Tibial artery (tissue), 4 donors: ENCODE data around the gene LPO.
A peak's percentile ranks its signal among the peaks of the same experiment; 100 is the strongest.

Experiments used
- DNase-seq, 2 donors: peaks; one replicate each; pipeline ENCODE4 v3.0.0-alpha.2; 2019
- H3K27ac ChIP-seq, 2 donors: fragments of 200-600 bp; sonication (generic) in 1 of 2; 1 replicate in 1 of 2; 2 replicates in 1 of 2; pipeline ENCODE4 v1.5.1; 2018 to 2019; ENCODE audit warnings: mild to moderate bottlenecking in 1 of 2
- H3K27me3 ChIP-seq, 2 donors: fragments of 200-600 bp; sonication (generic) in 1 of 2; one replicate each; pipeline versions ENCODE4 v1.5.1 to v1.6.0; 2016 to 2019
- H3K36me3 ChIP-seq, 3 donors: fragments of 200-600 bp; sonication (generic) in 2 of 3; one replicate each; pipeline ENCODE4 v1.5.1; 2016 to 2019; ENCODE audit warnings: mild to moderate bottlenecking in 2 of 3
- H3K4me1 ChIP-seq, 4 donors: fragments of 200-600 bp; sonication (generic) in 2 of 4; 1 replicate in 3 of 4; 2 replicates in 1 of 4; pipeline ENCODE4 v1.5.1; 2016 to 2019
- H3K4me3 ChIP-seq, 2 donors: fragments of 200-600 bp; sonication (generic) in 1 of 2; 1 replicate in 1 of 2; 2 replicates in 1 of 2; pipeline ENCODE4 v1.5.1; 2018 to 2019; ENCODE audit warnings: mild to moderate bottlenecking in 2 of 2
- H3K9me3 ChIP-seq, 3 donors: fragments of 200-600 bp; sonication (generic) in 1 of 3; one replicate each; pipeline ENCODE4 v1.5.1; 2016 to 2019
- intact Hi-C: fragments of 100-400 bp; cut with DNase I; formaldehyde crosslinking; loops from one replicate; pipeline ENCODE4 v1.15.0; 2023; ENCODE audit warnings: low total_unique reads
- TF ChIP-seq, protein P1 (sequence below), 2 experiments: fragments of 200-600 bp in 1 of 2; fragments of 450-650 bp in 1 of 2; IDR thresholded peaks; one replicate each; pipeline ENCODE4 v1.5.1; 2017 to 2019; ENCODE audit warnings: antibody characterized with exemption in 2 of 2, mild to moderate bottlenecking in 1 of 2, moderate library complexity in 1 of 2

The LPO gene

DNA sequence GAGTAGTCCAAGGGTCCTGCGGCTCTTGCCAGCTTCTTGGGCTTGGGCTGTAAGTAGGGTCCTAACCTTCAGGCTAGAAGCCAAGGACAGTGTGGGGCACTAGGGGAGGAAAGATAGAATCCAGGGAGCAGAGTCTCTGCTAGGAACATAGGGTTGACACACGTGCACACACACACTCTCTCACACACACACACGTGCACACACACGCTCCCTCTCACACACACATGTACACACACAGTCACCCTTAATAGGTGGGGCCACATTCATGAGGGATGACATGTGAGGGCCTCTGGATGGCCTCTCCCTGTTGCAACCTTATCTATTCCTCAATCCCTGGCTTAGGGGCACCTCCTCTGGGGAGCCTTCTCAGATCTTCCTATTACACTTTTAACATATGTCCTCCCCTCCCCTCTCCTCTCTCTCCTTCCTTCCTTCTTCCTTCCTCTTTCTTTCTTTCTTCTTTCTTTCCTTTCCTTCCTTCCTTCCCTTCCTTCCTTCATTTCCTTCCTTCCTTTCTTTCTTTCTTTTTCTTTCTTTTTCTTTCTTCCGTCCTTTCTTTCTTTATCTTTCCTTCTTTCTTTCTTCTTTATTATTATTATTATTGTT lies 42.8 kb upstream of the LPO start:
- H3K36me3 ChIP-seq = no peaks in the 10 kb centered on the region
- TF ChIP-seq, protein P1, sequence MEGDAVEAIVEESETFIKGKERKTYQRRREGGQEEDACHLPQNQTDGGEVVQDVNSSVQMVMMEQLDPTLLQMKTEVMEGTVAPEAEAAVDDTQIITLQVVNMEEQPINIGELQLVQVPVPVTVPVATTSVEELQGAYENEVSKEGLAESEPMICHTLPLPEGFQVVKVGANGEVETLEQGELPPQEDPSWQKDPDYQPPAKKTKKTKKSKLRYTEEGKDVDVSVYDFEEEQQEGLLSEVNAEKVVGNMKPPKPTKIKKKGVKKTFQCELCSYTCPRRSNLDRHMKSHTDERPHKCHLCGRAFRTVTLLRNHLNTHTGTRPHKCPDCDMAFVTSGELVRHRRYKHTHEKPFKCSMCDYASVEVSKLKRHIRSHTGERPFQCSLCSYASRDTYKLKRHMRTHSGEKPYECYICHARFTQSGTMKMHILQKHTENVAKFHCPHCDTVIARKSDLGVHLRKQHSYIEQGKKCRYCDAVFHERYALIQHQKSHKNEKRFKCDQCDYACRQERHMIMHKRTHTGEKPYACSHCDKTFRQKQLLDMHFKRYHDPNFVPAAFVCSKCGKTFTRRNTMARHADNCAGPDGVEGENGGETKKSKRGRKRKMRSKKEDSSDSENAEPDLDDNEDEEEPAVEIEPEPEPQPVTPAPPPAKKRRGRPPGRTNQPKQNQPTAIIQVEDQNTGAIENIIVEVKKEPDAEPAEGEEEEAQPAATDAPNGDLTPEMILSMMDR (IDR thresholded peaks at IDR 0.05) = no peak
- H3K27me3 ChIP-seq = peaks cover 0 to 62% of the 10 kb centered on the region in 2 donors
- intact Hi-C loops = no loop called here
- DNase-seq = no peak
- peaks cover 0 to 3% (median 0%) of the 10 kb centered on the region in 4 donors for H3K4me1 ChIP-seq
- no peaks in the 10 kb centered on the region for H3K9me3 ChIP-seq
- no peak overlapping the region for H3K27ac ChIP-seq
- H3K4me3 ChIP-seq = no peak overlapping the region

DNA sequence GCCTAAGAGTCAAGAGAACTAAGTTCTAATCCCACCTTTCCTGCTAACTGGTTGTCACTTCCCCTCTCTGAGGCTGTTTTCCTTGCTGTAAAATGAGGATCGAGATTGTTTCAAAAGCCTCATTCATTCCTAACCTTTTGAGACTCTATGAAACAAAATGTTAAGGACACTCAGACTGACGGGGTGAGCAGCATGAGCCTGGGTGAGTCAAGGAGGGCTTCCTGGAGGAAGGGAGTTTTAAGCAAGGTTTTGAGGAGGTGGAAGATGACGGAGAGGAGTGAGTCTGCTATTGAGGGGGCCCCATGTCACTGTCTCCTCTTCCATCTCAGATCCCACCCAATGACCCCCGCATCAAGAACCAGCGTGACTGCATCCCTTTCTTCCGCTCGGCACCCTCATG lies 41.8 kb upstream of the LPO start:
- H3K4me3 ChIP-seq = no peak overlapping the region
- H3K27me3 ChIP-seq = peaks cover 0 to 52% of the 10 kb centered on the region in 2 donors
- peaks cover 0 to 3% (median 0%) of the 10 kb centered on the region in 4 donors for H3K4me1 ChIP-seq
- no peaks in the 10 kb centered on the region for H3K36me3 ChIP-seq
- H3K27ac ChIP-seq = no peak overlapping the region
- H3K9me3 ChIP-seq = no peaks in the 10 kb centered on the region
- no peak for DNase-seq
- intact Hi-C loops = no loop called here
- TF ChIP-seq, protein P1 (IDR thresholded peaks at IDR 0.05) = no peak

DNA sequence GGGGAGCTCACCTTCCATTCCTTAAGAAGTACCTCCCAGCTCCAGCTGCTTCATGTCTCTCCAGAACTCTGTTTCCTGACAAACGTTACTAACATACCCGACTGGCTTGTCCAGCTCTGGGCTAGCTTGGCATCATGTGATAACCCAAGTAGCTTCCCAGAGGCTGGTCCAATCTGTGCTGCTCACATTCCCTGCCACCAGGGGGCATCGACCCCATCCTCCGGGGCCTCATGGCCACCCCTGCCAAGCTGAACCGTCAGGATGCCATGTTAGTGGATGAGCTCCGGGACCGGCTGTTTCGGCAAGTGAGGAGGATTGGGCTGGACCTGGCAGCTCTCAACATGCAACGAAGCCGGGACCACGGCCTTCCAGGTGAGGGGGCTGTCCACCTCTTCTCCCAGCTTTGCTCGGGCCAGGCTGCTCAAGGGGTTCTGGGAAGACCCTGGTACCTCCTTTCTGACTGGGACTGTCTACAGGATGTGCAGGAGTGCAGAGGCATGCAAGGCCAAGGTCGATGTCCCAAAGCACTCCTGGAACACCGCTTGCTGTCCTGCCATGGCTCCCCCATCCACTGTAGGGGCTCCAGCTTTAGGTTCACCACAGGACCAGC lies 38.3 kb upstream of the LPO start:
- TF ChIP-seq, protein P1 (IDR thresholded peaks at IDR 0.05) = peak in 1 of 2 experiments; percentile 22
- DNase-seq = no peak
- Histone ChIP-seq H3K36me3 (peaks cover 0 to 10% (median 0%) of the 10 kb centered on the region in 3 donors), H3K4me3 (no peak overlapping the region), H3K9me3 (no peaks in the 10 kb centered on the region), H3K27me3 (peaks cover 0 to 28% of the 10 kb centered on the region in 2 donors), H3K4me1 (peaks cover 0 to 3% (median 0%) of the 10 kb centered on the region in 4 donors), H3K27ac (no peak overlapping the region)
- intact Hi-C loops = no loop called here

DNA sequence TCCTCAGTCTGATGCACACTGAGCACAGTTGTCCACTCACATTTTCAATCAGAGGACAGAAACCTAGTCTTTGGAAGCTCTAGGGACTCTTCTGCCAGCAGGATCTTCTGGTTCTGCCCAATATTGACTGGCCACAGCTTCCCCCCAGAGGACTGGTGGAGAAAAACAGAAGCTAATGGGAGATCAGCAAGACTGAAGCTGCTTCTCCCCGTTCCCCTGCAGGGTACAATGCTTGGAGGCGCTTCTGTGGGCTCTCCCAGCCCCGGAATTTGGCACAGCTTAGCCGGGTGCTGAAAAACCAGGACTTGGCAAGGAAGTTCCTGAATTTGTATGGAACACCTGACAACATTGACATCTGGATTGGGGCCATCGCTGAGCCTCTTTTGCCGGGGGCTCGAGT lies 35.5 kb upstream of the LPO start:
- peaks cover 0 to 36% (median 17%) of the 10 kb centered on the region in 3 donors for H3K36me3 ChIP-seq
- H3K27me3 ChIP-seq = peaks cover 0 to 19% of the 10 kb centered on the region in 2 donors
- intact Hi-C loops = no loop called here

DNA sequence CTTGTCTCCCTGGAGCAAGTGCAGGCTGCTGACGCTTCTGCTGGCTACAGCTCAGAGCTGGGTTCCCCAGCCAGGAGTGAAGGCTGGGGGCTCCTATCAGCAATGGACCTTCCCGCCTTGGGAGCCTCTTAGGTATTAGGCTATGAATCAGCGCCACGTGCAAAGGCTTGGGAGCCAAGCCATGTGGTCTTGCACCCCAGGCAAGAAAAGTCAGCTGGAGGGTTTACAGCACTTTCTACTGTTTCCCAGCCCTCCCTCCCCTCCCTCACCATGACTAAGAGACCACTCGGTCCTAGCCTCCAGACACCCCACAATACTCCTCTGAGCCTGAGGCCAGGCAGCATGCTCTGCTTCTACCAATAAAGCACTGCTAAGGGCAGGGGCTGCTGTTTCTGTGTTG lies 33.6 kb upstream of the LPO start:
- TF ChIP-seq, protein P1 (IDR thresholded peaks at IDR 0.05) = no peak
- intact Hi-C loops = no loop called here
- peaks cover 3 to 56% (median 33%) of the 10 kb centered on the region in 3 donors for H3K36me3 ChIP-seq
- peaks cover 0 to 2% (median 0%) of the 10 kb centered on the region in 4 donors for H3K4me1 ChIP-seq
- H3K4me3 ChIP-seq = no peak overlapping the region
- H3K27me3 ChIP-seq = peaks cover 0 to 1% of the 10 kb centered on the region in 2 donors
- no peak for DNase-seq
- no peaks in the 10 kb centered on the region for H3K9me3 ChIP-seq
- H3K27ac ChIP-seq = no peak overlapping the region

More for the DNA sequence above, 35.5 kb upstream of the LPO start:
- H3K9me3 ChIP-seq = no peaks in the 10 kb centered on the region
- H3K27ac ChIP-seq = no peak overlapping the region
- TF ChIP-seq, protein P1 (IDR thresholded peaks at IDR 0.05) = no peak
- no peak overlapping the region for H3K4me3 ChIP-seq
- H3K4me1 ChIP-seq = peaks cover 0 to 3% (median 0%) of the 10 kb centered on the region in 4 donors
- no peak for DNase-seq
